OCI-LY7 (cell line): ENCODE data around the gene RAB37.

Experiments used
- CTCF ChIP-seq: fragments of 200-600 bp; sonication (generic); conservative IDR thresholded peaks from 2 replicates; pipeline ENCODE4 v1.5.1; 2014; ENCODE audit warnings: mild to moderate bottlenecking, antibody characterized with exemption, low read length, moderate library complexity, mixed read lengths
- EZH2phosphoT487 ChIP-seq: fragments of 200-600 bp; sonication (generic); IDR thresholded peaks from 2 replicates; pipeline ENCODE4 v1.6.1; 2018; ENCODE audit warnings: low read depth, borderline replicate concordance, mild to moderate bottlenecking, mixed run types, antibody characterized with exemption, low read length, moderate library complexity, mixed read lengths

- TF ChIP-seq CTCF (no peak), EZH2phosphoT487 (no peak)
Observed at GRCh38 chr17:74744349-74744713, 7.3 kb downstream of the RAB37 start.
